CD14-positive monocyte (primary cell): ENCODE data around the gene PGP. TPM values are rescaled to one million over a fixed set of nuclear protein-coding genes. Genes with fewer than 3 reads are reported as not detected.

Source experiments
- DNase-seq, 3 donors: peaks; one replicate each; pipeline ENCODE4 v3.0.0-alpha.2; 2011 to 2022
- H2AFZ ChIP-seq: 2 replicates; pipeline ENCODE4 v1.6.0; 2012; ENCODE audit warnings: mild to moderate bottlenecking, low read depth, low read length, inconsistent platforms; ENCODE audit not compliant: insufficient read depth, poor library complexity, severe bottlenecking
- H3K27ac ChIP-seq, 2 donors: 1 replicate in 1 of 2; 2 replicates in 1 of 2; pipeline ENCODE4 v1.5.1; 2012 to 2013; ENCODE audit warnings: low read length in 2 of 2, control low read depth in 1 of 2, inconsistent platforms in 1 of 2, low read depth in 1 of 2, mild to moderate bottlenecking in 1 of 2
- H3K27me3 ChIP-seq, 2 donors: one replicate each; pipeline versions ENCODE4 v1.6.0 to v1.6.1; 2011 to 2013; ENCODE audit warnings: low read length in 2 of 2; ENCODE audit not compliant: control insufficient read depth in 2 of 2, insufficient read depth in 2 of 2
- H3K36me3 ChIP-seq, 2 donors: replicated peaks in 1 of 2; 1 replicate in 1 of 2; 2 replicates in 1 of 2; pipeline versions ENCODE4 v1.5.1 to v1.6.1; 2012 to 2013; ENCODE audit warnings: low read length in 2 of 2, control low read depth in 1 of 2, inconsistent platforms in 1 of 2, mild to moderate bottlenecking in 1 of 2; ENCODE audit not compliant: insufficient read depth in 2 of 2, control insufficient read depth in 1 of 2
- H3K4me1 ChIP-seq, 2 donors: 1 replicate in 1 of 2; 2 replicates in 1 of 2; pipeline versions ENCODE4 v1.5.1 to v1.6.1; 2012 to 2013; ENCODE audit warnings: low read length in 2 of 2, control low read depth in 1 of 2, inconsistent platforms in 1 of 2, mild to moderate bottlenecking in 1 of 2, moderate library complexity in 1 of 2; ENCODE audit not compliant: insufficient read depth in 2 of 2, control insufficient read depth in 1 of 2
- H3K4me2 ChIP-seq: replicated peaks from 2 replicates; pipeline ENCODE3; 2012; ENCODE audit warnings: low read length, moderate library complexity, mild to moderate bottlenecking; ENCODE audit not compliant: poor library complexity, severe bottlenecking; ENCODE audit errors: extremely low read depth
- H3K4me3 ChIP-seq, 3 experiments: fragments of 200-600 bp in 1 of 3; sonication (generic) in 1 of 3; replicated peaks in 1 of 3; 1 replicate in 2 of 3; 2 replicates in 1 of 3; pipeline ENCODE4 v1.5.1; 2011 to 2013; ENCODE audit warnings: low read length in 3 of 3, mild to moderate bottlenecking in 3 of 3, control low read depth in 2 of 3, low read depth in 2 of 3, inconsistent platforms in 1 of 3, moderate library complexity in 1 of 3
- H3K79me2 ChIP-seq: 2 replicates; pipeline ENCODE4 v1.6.0; 2012; ENCODE audit warnings: mild to moderate bottlenecking, control low read depth, inconsistent platforms, low read length, moderate library complexity; ENCODE audit not compliant: insufficient read depth
- H3K9ac ChIP-seq: 2 replicates; pipeline ENCODE4 v1.6.0; 2017; ENCODE audit warnings: low read length, mild to moderate bottlenecking; ENCODE audit not compliant: insufficient read depth, poor library complexity, severe bottlenecking
- H3K9me3 ChIP-seq, 2 donors: replicated peaks in 1 of 2; 1 replicate in 1 of 2; 2 replicates in 1 of 2; pipeline versions ENCODE4 v1.5.1 to v1.6.1; 2012 to 2013; ENCODE audit warnings: low read length in 2 of 2, control low read depth in 1 of 2; ENCODE audit not compliant: control insufficient read depth in 1 of 2, insufficient read depth in 1 of 2
- H4K20me1 ChIP-seq: 2 replicates; pipeline ENCODE4 v1.6.0; 2012; ENCODE audit warnings: mild to moderate bottlenecking, low read length, control low read depth, moderate library complexity; ENCODE audit not compliant: insufficient read depth
- H3K27ac Mint-ChIP-seq, 7 donors: one replicate each; pipeline ENCODE4 v1.8.0; 2020; ENCODE audit warnings: mild to moderate bottlenecking in 7 of 7, mixed read lengths in 7 of 7, moderate library complexity in 6 of 7, inconsistent platforms in 2 of 7
- H3K27me3 Mint-ChIP-seq, 3 donors: one replicate each; pipeline ENCODE4 v1.8.0; 2021 to 2022; ENCODE audit warnings: low read depth in 3 of 3, mild to moderate bottlenecking in 3 of 3, mixed read lengths in 3 of 3, moderate library complexity in 3 of 3, inconsistent platforms in 1 of 3
- H3K36me3 Mint-ChIP-seq, 2 donors: one replicate each; pipeline ENCODE4 v1.8.0; 2020; ENCODE audit warnings: mixed read lengths in 2 of 2, inconsistent platforms in 1 of 2, mild to moderate bottlenecking in 1 of 2
- H3K4me1 Mint-ChIP-seq: one replicate; pipeline ENCODE4 v1.8.0; 2020; ENCODE audit warnings: mild to moderate bottlenecking, mixed read lengths
- H3K4me3 Mint-ChIP-seq, 2 donors: one replicate each; pipeline ENCODE4 v1.8.0; 2020; ENCODE audit warnings: mild to moderate bottlenecking in 2 of 2, mixed read lengths in 2 of 2, moderate library complexity in 1 of 2
- H3K9me3 Mint-ChIP-seq, 7 donors: one replicate each; pipeline ENCODE4 v1.8.0; 2020 to 2022; ENCODE audit warnings: mixed read lengths in 7 of 7, mild to moderate bottlenecking in 6 of 7, moderate library complexity in 6 of 7, inconsistent platforms in 2 of 7
- WGBS: methylation state at CpG from one replicate; pipeline ENCODE4 v1.1.5; 2013; ENCODE audit warnings: missing lambda C conversion rate; ENCODE audit not compliant: insufficient coverage; 5-methylcytosine and 5-hydroxymethylcytosine counted together
- intact Hi-C, 2 donors: fragments of 100-400 bp; cut with micrococcal nuclease; formaldehyde crosslinking; loops; one replicate each; pipeline versions ENCODE4 v1.15.0 to v1.15.1; 2023
- polyA plus RNA-seq, 3 donors: library from polyadenylated mRNA; depleted of rRNA in 1 of 3; unstranded in 2 of 3; stranded (reverse) in 1 of 3; fragments of 300-500 nt in 2 of 3; fragments of >200 nt in 1 of 3; fragmentation: Illumina TruSeq in 2 of 3; gene quantifications; 1 replicate in 2 of 3; 2 replicates in 1 of 3; pipeline ENCODE4 v1.2.3, GENCODE V29; 2012 to 2021
- TF ChIP-seq, protein P1 (sequence below): fragments of 200-600 bp; IDR thresholded peaks from one replicate; pipeline ENCODE4 v1.8.0; 2022; ENCODE audit warnings: antibody characterized with exemption, mild to moderate bottlenecking

Gene PGP
- polyA plus RNA-seq, 3 donors = 7.2 to 20.2 (median 19.2) TPM

DNA sequence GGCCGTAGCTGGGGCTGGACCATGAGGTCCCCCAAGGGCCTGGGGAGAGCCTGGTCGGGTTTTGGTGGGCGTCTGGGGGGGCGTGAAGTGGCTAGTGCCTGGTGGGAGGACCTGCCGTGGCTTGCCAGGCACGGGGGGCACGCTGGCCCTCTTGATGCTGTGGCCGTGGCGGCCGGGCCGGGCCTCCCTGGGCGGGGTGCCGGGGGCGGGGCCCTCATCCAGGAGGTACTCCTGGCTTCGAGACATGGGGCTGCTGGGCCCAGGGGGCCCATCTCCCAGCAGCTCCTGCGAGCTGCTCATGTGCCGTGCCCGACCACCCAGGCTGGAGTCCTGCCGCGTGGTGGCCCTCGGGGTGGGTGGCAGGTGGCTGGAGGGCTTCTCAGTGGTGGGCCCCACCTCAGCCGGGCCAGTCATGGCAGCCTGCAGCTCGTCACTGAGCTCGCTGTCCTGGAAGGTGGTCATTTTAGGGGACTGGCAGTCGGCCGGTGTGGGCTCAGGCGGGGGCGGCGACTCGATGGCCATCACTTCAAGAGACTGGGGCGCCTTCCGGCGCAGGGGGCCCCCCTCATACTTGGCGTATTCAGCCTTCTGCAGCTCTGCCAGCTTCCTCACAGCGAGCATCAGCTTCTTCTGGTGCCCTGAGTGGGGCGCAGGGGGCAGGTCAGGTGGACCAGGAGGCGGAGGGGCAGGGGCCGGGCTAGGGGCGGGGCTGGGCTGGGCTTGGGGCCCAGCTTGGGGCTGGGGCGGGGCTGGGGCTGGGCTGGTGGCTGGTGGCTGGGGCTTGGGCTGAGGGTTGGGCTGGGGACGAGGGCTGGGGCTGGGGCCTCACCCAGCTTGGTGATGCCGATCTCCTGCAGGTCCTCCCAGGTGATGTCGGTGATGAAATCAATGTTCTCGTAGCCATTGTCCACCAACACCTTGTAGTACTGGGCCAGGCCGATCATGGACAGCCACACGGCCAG lies 33.4 kb downstream of the PGP start:
- Mint-ChIP-seq H3K27ac (peak overlapping the region in 1 of 7 donors; percentile 64), H3K9me3 (peaks cover 0 to 2% (median 0%) of the 10 kb centered on the region in 7 donors), H3K4me3 (no peak overlapping the region), H3K4me1 (no peaks in the 10 kb centered on the region), H3K27me3 (peaks cover 2 to 6% (median 3%) of the 10 kb centered on the region in 3 donors), H3K36me3 (peaks cover 7 to 13% of the 10 kb centered on the region in 2 donors)
- no peak overlapping the region for H3K4me2 ChIP-seq
- H3K27me3 ChIP-seq = peaks cover 0 to 3% of the 10 kb centered on the region in 2 donors
- WGBS = 94% methylated on average over 37 of the region's 46 CpGs
- H3K79me2 ChIP-seq = no peaks in the 10 kb centered on the region
- no peak for DNase-seq
- intact Hi-C loops = no loop called here
- no peak overlapping the region for H3K9ac ChIP-seq
- no peaks in the 10 kb centered on the region for H3K9me3 ChIP-seq
- no peak overlapping the region for H3K4me3 ChIP-seq
- TF ChIP-seq, protein P1, sequence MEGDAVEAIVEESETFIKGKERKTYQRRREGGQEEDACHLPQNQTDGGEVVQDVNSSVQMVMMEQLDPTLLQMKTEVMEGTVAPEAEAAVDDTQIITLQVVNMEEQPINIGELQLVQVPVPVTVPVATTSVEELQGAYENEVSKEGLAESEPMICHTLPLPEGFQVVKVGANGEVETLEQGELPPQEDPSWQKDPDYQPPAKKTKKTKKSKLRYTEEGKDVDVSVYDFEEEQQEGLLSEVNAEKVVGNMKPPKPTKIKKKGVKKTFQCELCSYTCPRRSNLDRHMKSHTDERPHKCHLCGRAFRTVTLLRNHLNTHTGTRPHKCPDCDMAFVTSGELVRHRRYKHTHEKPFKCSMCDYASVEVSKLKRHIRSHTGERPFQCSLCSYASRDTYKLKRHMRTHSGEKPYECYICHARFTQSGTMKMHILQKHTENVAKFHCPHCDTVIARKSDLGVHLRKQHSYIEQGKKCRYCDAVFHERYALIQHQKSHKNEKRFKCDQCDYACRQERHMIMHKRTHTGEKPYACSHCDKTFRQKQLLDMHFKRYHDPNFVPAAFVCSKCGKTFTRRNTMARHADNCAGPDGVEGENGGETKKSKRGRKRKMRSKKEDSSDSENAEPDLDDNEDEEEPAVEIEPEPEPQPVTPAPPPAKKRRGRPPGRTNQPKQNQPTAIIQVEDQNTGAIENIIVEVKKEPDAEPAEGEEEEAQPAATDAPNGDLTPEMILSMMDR = no peak
- H2AFZ ChIP-seq = no peak overlapping the region
- H3K4me1 ChIP-seq = no peaks in the 10 kb centered on the region
- H3K36me3 ChIP-seq = peaks cover 8 to 17% of the 10 kb centered on the region in 2 donors
- H3K27ac ChIP-seq = no peak overlapping the region
- no peaks in the 10 kb centered on the region for H4K20me1 ChIP-seq

DNA sequence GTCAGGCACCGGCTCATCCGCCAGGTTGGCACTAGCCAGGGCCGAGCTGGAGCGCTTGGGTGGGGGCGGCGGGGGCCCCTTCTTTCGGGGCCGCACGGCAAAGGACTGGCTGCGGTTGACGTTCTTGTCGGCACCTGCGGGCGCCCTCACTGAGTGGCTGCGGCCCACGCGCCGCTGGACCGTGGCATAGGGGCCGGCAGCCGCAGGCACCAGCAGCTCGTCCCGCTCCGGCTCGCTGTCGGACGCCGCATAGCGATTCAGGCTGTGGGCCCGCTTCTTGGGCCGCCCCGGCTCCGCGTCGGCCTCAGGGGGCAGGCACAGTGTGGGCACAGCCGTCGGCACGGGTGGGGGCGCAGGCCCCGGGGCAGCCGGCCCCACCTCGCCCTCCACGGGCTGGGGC lies 34.2 kb downstream of the PGP start:
- Mint-ChIP-seq H3K27ac (no peak overlapping the region), H3K9me3 (peaks cover 0 to 2% (median 0%) of the 10 kb centered on the region in 7 donors)
- 97% methylated on average over 43 of the region's 43 CpGs for WGBS

More for the DNA sequence above, 34.2 kb downstream of the PGP start:
- Mint-ChIP-seq H3K36me3 (peaks cover 14 to 21% of the 10 kb centered on the region in 2 donors), H3K4me1 (no peaks in the 10 kb centered on the region), H3K27me3 (peaks cover 0 to 5% (median 3%) of the 10 kb centered on the region in 3 donors), H3K4me3 (no peak overlapping the region)
- no peak overlapping the region for H3K27ac ChIP-seq
- no peak overlapping the region for H2AFZ ChIP-seq
- H3K9ac ChIP-seq = no peak overlapping the region
- no peak overlapping the region for H3K4me3 ChIP-seq
- H3K4me2 ChIP-seq = no peak overlapping the region
- intact Hi-C loops = no loop called here
- H3K79me2 ChIP-seq = no peaks in the 10 kb centered on the region
- H3K9me3 ChIP-seq = no peaks in the 10 kb centered on the region
- peaks cover 0 to 3% of the 10 kb centered on the region in 2 donors for H3K27me3 ChIP-seq
- no peaks in the 10 kb centered on the region for H4K20me1 ChIP-seq
- peaks cover 16 to 25% of the 10 kb centered on the region in 2 donors for H3K36me3 ChIP-seq
- no peak for DNase-seq
- TF ChIP-seq, protein P1 = no peak
- no peaks in the 10 kb centered on the region for H3K4me1 ChIP-seq
